ENCODE results near the gene DET1. TPM values are rescaled to one million over a fixed set of nuclear protein-coding genes. Genes with fewer than 3 reads are reported as not detected.
A peak's percentile ranks its signal among the peaks of the same experiment; 100 is the strongest.

DET1 gene
- total RNA-seq, 1 experiment from 2014 or later, result 6.6 TPM

DNA sequence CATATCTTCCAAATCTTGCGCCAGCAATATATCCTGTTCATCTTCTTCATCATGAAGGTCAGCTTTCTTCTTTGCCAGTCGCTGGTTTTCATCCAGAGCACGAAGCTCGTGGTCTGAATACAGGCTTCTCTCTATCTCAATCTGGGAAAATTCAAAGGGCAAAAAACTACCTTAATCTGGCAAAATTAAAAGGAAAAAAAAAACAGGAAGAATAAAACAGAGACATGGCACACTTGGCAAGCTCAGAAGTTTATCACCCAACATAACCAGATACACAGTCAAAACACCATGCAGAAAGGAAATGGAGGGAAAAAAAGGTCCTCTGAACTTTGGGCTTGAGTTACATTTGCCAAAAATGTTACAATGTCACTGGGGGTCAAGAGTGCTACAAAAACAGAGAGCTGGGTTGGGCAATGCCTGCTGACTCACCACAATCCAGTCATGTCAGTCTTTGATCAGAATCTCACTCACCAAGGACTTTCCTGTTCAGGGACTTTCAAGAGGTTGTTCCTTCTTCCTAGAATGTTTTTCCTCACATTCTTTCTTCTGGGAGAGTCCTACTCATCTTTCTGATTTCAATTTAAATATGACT lies 80.8 kb downstream of the DET1 start:
- Histone ChIP-seq H3K9ac (ENCODE audit: extremely low read depth, insufficient read length, low read length) (no peak overlapping the region), H2BK120ac (ENCODE audit: low read depth, low read length, poor library complexity, severe bottlenecking) (no peak overlapping the region), H3K23me2 (ENCODE audit: insufficient read length, low read depth, low read length, poor library complexity, severe bottlenecking) (peaks cover 12% of the 10 kb centered on the region), H3K56ac (ENCODE audit: insufficient read length, low read depth, low read length) (no peak overlapping the region), H3K18ac (ENCODE audit: insufficient read length, low read depth, low read length) (no peak overlapping the region), H3K27ac (ENCODE audit: insufficient read length, low read depth, low read length) (no peak overlapping the region), H3K79me2 (ENCODE audit: insufficient read depth, low read length) (peaks cover 12% of the 10 kb centered on the region; the same call in 1 of the 2 replicates), H3K79me1 (ENCODE audit: insufficient read depth, low read depth, low read length, poor library complexity, severe bottlenecking) (peaks cover 3% of the 10 kb centered on the region), H3K27me3 (ENCODE audit: insufficient read depth, low read length) (no peaks in the 10 kb centered on the region), H2AK5ac (ENCODE audit: insufficient read length, low read length) (no peak overlapping the region), H2AFZ (ENCODE audit: low read length) (no peak overlapping the region), H4K5ac (ENCODE audit: insufficient read length, low read depth, low read length) (no peak overlapping the region), H3K4me1 (ENCODE audit: insufficient read depth, low read length) (0 out of 2 replicates have a peak, but pooled peaks cover 2% of the 10 kb centered on the region), H4K20me1 (ENCODE audit: control insufficient read depth, insufficient read depth, insufficient read length) (no peaks in the 10 kb centered on the region), H4K8ac (replicated peaks; ENCODE audit: insufficient read length, low read depth, low read length) (no peak overlapping the region), H4K91ac (ENCODE audit: insufficient read length, low read depth, low read length) (no peak overlapping the region), H3T11ph (ENCODE audit: low read length) (no peak overlapping the region), H3K9me3 (ENCODE audit: control insufficient read depth, low read depth, low read length) (no peaks in the 10 kb centered on the region), H3K4ac (ENCODE audit: low read depth, low read length) (no peak overlapping the region), H2BK20ac (ENCODE audit: low read depth, low read length, poor library complexity, severe bottlenecking) (no peak overlapping the region), H3K14ac (ENCODE audit: insufficient read depth, low read length) (no peak overlapping the region), H3K23ac (ENCODE audit: insufficient read length, low read depth, low read length) (no peak overlapping the region), H2BK12ac (ENCODE audit: insufficient read length, low read depth, low read length) (no peak overlapping the region), H2BK15ac (ENCODE audit: low read depth, low read length) (no peak overlapping the region), H2BK5ac (ENCODE audit: insufficient read length, low read length) (no peak overlapping the region), H3K4me2 (ENCODE audit: insufficient read depth, insufficient read length, low read length) (peak overlapping the region; percentile 92)
- TF ChIP-seq, protein P1, sequence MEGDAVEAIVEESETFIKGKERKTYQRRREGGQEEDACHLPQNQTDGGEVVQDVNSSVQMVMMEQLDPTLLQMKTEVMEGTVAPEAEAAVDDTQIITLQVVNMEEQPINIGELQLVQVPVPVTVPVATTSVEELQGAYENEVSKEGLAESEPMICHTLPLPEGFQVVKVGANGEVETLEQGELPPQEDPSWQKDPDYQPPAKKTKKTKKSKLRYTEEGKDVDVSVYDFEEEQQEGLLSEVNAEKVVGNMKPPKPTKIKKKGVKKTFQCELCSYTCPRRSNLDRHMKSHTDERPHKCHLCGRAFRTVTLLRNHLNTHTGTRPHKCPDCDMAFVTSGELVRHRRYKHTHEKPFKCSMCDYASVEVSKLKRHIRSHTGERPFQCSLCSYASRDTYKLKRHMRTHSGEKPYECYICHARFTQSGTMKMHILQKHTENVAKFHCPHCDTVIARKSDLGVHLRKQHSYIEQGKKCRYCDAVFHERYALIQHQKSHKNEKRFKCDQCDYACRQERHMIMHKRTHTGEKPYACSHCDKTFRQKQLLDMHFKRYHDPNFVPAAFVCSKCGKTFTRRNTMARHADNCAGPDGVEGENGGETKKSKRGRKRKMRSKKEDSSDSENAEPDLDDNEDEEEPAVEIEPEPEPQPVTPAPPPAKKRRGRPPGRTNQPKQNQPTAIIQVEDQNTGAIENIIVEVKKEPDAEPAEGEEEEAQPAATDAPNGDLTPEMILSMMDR (conservative IDR thresholded peaks at IDR 0.05), result no peak
- Mint-ChIP-seq H3K4me1 (peaks cover 14% of the 10 kb centered on the region in 2 experiments), H3K9me3 (no peaks in the 10 kb centered on the region), H3K4me3 (peak overlapping the region; percentile 90 to 96; a peak in 3 of 5 replicates), H3K27me3 (ENCODE audit: low read depth) (no peaks in the 10 kb centered on the region), H3K36me3 (ENCODE audit: insufficient read depth in 1 of 3, low read depth in 3 of 3) (peaks cover 7 to 41% (median 28%) of the 10 kb centered on the region in 3 experiments; a peak in 6 of 7 replicates), H3K27ac (no peak overlapping the region)
- DNase-seq, result no peak
- no CpG with 5 or more reads among the region's 4 CpGs for WGBS (ENCODE audit: extremely low coverage, insufficient read length, low lambda C conversion rate)

Data from H9 (cell line).